Fibroblast of lung (primary cell): Measurements from ENCODE around the gene ALS2.

Experiments
- EZH2 ChIP-seq: IDR thresholded peaks from 2 replicates; pipeline ENCODE4 v1.5.1; 2012; ENCODE audit warnings: low read length, control low read depth, mild to moderate bottlenecking; ENCODE audit errors: missing control alignments
- TF ChIP-seq, protein P1 (sequence below), 2 donors: IDR thresholded peaks in 1 of 2; conservative IDR thresholded peaks in 1 of 2; 1 replicate in 1 of 2; 2 replicates in 1 of 2; pipeline ENCODE4 v1.5.1; 2011 to 2012; ENCODE audit warnings: low read length in 2 of 2, control low read depth in 1 of 2, inconsistent platforms in 1 of 2, low read depth in 1 of 2, mild to moderate bottlenecking in 1 of 2

DNA sequence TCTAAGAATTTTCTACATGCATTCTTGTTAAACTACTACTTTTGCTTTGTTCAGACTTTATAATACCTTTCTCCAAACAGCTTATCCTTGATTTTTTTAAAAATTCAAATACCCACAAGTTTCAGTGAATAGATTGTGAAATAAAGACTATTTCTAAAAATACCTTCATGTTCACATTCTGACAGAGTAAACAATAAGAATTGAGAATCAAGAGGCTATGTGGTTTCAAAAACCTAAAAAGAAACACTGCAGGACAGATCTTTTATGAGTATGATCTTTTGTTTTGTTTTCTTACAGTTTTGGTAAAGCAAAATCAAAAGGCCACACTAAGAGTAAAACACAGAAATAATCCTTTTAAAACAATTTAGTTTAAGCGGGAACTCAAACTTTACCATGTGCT lies 21.2 kb downstream of the ALS2 start:
- TF ChIP-seq, protein P1, sequence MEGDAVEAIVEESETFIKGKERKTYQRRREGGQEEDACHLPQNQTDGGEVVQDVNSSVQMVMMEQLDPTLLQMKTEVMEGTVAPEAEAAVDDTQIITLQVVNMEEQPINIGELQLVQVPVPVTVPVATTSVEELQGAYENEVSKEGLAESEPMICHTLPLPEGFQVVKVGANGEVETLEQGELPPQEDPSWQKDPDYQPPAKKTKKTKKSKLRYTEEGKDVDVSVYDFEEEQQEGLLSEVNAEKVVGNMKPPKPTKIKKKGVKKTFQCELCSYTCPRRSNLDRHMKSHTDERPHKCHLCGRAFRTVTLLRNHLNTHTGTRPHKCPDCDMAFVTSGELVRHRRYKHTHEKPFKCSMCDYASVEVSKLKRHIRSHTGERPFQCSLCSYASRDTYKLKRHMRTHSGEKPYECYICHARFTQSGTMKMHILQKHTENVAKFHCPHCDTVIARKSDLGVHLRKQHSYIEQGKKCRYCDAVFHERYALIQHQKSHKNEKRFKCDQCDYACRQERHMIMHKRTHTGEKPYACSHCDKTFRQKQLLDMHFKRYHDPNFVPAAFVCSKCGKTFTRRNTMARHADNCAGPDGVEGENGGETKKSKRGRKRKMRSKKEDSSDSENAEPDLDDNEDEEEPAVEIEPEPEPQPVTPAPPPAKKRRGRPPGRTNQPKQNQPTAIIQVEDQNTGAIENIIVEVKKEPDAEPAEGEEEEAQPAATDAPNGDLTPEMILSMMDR (conservative IDR thresholded peaks at IDR 0.05 in 1 of 2, IDR thresholded peaks at IDR 0.05 in 1 of 2; ENCODE audit: low read depth in 1 of 2, low read length in 2 of 2): no peak
- no peak for TF ChIP-seq EZH2
